HG03354 (cell line): ENCODE results near the gene ACAP3.

ENCODE experiments used
- ATAC-seq: cut with Tn5 transposase; IDR thresholded peaks from one replicate; pipeline ENCODE4 v1.9.1; 2021; ENCODE audit warnings: mild to moderate bottlenecking; ENCODE audit not compliant: unreplicated experiment, poor library complexity, severe bottlenecking

Gene ACAP3

DNA sequence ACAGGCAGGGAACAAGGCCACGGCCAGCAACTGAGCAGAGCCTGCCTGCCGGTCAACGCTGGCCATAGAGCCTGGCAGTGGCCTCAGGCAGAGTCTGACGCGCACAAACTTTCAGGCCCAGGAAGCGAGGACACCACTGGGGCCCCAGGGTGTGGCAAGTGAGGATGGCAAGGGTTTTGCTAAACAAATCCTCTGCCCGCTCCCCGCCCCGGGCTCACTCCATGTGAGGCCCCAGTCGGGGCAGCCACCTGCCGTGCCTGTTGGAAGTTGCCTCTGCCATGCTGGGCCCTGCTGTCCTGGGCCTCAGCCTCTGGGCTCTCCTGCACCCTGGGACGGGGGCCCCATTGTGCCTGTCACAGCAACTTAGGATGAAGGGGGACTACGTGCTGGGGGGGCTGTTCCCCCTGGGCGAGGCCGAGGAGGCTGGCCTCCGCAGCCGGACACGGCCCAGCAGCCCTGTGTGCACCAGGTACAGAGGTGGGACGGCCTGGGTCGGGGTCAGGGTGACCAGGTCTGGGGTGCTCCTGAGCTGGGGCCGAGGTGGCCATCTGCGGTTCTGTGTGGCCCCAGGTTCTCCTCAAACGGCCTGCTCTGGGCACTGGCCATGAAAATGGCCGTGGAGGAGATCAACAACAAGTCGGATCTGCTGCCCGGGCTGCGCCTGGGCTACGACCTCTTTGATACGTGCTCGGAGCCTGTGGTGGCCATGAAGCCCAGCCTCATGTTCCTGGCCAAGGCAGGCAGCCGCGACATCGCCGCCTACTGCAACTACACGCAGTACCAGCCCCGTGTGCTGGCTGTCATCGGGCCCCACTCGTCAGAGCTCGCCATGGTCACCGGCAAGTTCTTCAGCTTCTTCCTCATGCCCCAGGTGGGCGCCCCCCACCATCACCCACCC lies 23.6 kb upstream of the ACAP3 start, which contains the start of gene TAS1R3:
TSS of gene TAS1R3 (plus strand) at position 213 of the 898 bp plus-strand sequence. CDS start at position 279, 66 bp downstream.
- no peak for ATAC-seq

GRCh38 chr1:1330366-1331067 lies 22.8 kb upstream of the ACAP3 start:
- no peak for ATAC-seq

GRCh38 chr1:1329304-1330210 lies 21.8 kb upstream of the ACAP3 start:
- ATAC-seq: no peak

DNA sequence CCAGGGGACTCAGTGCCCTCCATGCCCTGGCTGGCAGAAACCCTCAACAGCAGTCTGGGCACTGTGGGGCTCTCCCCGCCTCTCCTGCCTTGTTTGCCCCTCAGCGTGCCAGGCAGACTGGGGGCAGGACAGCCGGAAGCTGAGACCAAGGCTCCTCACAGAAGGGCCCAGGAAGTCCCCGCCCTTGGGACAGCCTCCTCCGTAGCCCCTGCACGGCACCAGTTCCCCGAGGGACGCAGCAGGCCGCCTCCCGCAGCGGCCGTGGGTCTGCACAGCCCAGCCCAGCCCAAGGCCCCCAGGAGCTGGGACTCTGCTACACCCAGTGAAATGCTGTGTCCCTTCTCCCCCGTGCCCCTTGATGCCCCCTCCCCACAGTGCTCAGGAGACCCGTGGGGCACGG lies 20.5 kb upstream of the ACAP3 start:
- ATAC-seq: no peak

GRCh38 chr1:1327291-1327690 lies 19.6 kb upstream of the ACAP3 start:
- no peak for ATAC-seq

DNA sequence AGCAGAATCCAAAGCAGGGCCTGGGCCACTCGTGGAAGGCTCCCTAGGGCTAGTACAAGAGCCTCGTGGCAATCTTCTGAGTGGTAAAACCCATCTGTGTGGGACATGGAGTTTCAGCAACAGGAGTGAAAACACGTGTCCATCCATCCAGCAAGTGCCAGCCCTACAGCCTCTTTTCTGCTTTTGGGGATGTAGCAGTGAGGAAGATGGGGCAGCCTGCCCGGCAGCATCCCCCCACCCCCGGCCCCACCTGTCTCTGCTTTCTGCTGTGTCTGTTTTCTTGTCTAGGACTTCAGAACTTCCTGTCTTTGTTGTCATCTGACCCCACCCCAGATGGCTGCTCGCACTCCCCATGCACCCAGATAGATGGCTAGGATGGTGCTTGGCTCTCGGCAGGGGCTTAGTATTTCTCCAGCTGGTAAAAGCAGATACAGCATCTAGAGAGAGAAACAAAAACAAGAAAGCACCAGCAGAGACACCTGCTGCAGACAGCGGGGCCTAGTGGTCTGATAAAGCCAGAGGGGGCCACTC lies 18.4 kb upstream of the ACAP3 start:
- ATAC-seq: no peak

- no peak for ATAC-seq
These were observed 17.8 kb upstream of the ACAP3 start for GRCh38 chr1:1325288-1326074.

DNA sequence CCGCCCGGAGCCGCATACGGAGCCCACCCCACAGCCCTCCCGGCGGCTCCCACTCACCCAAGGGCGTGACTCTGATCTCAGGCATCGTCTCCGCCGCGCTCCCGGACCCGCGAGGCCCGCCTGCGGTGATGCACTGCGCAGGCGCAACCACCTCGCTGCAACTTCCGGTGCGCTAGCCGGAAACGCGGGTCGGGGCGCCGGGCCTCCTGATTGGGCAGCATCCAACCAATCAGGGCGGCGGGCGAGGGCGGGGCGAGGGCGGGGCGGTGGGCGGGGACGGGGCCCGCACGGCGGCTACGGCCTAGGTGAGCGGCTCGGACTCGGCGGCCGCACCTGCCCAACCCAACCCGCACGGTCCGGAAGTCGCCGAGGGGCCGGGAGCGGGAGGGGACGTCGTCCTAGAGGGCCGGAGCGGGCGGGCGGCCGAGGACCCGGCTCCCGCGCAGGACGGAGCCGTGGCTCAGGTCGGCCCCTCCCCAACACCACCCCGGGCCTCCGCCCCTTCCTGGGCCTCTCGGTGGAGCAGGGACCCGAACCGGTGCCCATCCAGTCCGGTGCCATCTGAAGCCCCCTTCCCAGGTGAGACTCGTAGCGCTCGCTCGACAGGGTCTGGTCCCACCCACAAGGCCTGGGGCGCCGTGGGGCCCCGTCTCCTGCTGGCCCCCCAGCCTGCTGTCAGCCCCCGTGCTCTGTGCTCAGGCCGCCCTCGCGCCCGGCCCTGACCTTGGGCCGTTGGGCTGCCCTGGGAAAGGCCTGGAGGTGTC lies 17.0 kb upstream of the ACAP3 start, which contains the start of the genes CPTP and INTS11:
TSS of gene CPTP (plus strand) at position 279 of the 764 bp plus-strand sequence. CDS start 2,109 bp downstream, outside the sequence.
TSS of gene INTS11 (minus strand) at position 137 of the 764 bp plus-strand sequence. CDS start at position 85, 52 bp downstream.
- peak; percentile 77 for ATAC-seq

GRCh38 chr1:1324084-1324523 lies 16.4 kb upstream of the ACAP3 start:
- ATAC-seq: peak; percentile 49

DNA sequence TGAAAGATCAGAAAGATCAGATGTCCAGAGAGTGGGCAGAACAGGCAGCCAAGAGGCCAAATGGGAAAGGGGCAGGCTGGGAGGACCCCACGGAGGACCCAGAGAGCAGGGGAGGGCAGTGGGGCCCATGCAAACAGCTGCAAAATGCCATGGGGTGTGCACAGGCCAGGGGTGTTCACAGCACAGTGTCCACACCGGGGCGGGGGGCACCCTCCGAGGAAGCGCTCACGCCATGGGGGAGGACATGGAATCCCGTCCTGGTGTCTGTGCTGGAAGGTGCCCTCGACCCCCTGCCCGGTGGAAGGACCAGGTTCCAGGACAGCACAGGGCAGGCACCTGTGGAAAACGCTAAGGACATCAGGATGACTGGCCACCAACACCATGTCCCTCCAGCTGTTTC lies 15.2 kb upstream of the ACAP3 start:
- ATAC-seq: no peak

- no peak for ATAC-seq
These were observed 14.7 kb upstream of the ACAP3 start for GRCh38 chr1:1322418-1322817.

DNA sequence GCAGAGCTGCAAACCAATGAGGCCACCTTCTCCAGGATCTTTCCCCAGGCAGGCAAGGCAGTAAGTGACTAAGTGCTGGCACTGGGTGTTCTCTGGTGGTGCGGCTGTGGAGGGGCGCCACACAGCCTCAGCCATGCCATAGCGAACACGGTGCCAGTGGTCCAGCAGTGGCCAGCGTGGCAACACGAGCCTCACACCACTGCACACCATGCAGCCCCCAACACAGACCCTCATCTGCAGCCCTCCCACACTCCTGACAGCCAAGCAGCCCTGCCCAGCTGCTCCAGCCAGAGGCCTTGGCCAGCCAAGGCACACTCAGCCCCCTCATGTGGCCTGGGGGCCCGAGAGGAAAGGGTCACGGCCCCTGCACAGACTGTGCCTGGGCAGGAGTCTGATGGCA lies 13.7 kb upstream of the ACAP3 start:
- ATAC-seq: no peak

DNA sequence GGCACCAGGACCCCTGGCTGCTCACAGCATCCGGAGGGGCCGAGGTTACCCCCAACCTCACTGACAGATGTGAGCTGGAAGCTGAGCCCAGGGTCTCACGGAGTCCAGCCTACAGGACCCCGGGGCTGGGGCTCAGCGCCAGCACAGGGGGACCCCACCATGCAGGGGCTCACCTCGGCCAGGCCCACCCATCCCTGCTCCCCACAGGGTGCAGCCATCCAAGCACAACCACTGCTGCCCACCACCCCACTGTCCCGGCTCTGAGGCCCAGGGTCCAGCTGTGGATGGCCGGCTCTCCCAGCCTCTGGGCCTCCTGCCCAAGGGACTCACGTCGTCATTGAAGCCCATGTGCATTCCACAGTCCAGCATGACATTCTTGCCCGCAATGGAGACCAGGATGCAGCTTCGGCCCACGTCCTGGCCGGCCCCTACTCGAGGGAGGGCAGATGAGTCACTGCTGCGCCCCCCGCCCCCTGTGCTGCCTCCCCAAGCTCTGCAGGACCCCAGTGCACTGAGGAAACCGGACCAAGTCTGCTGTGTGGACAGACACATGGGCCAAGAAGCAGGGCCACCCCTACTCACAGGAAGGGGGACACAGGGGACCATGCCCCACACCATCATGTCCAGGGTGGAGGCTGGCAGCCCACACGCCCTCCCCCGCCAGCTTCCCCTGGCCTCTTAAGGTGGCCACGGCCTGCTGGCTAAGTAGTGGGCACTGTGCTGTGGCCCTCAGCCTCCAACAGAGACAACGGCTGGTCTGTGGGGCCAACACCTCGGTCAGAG lies 13.1 kb upstream of the ACAP3 start:
- no peak for ATAC-seq

GRCh38 chr1:1319646-1319941 lies 11.9 kb upstream of the ACAP3 start:
- ATAC-seq: no peak

DNA sequence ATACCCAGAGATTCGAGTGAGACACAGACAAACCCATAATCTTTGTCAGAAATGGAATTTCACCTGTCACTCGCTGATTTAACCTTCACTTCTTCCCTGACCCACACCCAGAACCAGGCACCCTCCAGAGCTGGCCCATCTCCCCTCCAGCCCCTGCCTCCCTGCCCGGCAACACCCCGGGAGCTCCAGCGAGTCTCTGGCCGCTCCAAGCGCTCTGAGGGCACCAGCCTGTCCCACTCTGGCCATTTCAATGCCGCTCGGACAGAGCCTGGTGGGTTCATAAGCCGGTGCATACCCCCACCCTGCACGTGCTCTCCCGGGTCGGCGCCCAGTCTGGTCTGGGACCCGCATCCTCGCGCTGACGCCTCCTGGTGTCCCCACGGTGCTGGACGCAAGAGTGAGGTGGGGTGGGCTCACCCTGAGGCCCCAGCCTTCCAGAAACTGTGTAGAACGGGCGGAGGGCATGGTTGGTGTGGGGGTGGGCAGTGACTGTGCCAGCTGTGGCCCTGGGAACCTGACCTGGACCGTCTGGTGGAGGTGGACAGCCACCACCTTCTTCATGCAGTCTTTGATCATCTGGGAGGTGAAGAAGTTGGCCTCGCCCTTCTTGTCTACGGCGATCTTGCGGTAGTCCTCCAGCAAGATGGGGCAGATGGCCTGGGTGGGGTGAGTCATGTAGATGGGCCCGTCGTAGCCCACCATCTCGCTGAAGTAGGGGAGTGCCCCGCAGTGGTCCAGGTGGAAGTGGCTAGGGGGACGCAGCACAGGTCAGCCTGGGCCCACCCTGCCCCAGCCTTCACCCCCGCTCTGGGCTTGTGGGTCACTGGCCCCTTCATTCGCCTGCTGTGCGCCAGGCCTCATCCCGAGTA lies 11.3 kb upstream of the ACAP3 start:
- no peak for ATAC-seq

DNA sequence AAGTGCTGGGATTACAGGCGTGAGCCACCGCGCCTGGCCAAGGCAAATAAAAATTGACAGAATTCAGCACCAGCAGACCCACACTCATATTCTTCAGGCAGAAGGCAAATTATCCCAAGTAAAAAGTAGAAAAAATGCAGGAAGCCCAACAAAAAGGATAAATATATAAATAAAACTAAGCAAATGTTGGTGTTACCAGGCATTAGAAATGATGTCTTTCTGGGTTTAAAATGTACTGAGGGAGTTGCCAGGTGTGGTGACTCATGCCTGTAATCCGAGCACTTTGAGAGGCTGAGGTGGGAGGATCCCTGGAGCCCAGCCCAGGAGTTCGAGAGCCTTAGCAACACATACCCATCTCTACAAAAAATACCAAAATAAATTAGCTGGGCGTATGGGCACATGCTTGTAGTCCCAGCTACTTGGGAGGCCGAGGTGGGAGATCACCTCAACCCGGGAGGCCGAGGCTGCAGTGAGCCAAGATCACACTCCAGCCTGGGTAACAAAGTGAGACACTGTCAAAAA lies 10.5 kb upstream of the ACAP3 start:
- no peak for ATAC-seq
